Tibial artery (tissue), 4 donors: ENCODE data around the gene TNS1.
A peak's percentile ranks its signal among the peaks of the same experiment; 100 is the strongest.

Experiments
- DNase-seq, 2 donors: peaks; one replicate each; pipeline ENCODE4 v3.0.0-alpha.2; 2019
- H3K27ac ChIP-seq, 2 donors: fragments of 200-600 bp; sonication (generic) in 1 of 2; 1 replicate in 1 of 2; 2 replicates in 1 of 2; pipeline ENCODE4 v1.5.1; 2018 to 2019; ENCODE audit warnings: mild to moderate bottlenecking in 1 of 2
- H3K27me3 ChIP-seq, 2 donors: fragments of 200-600 bp; sonication (generic) in 1 of 2; one replicate each; pipeline versions ENCODE4 v1.5.1 to v1.6.0; 2016 to 2019
- H3K36me3 ChIP-seq, 3 donors: fragments of 200-600 bp; sonication (generic) in 2 of 3; one replicate each; pipeline ENCODE4 v1.5.1; 2016 to 2019; ENCODE audit warnings: mild to moderate bottlenecking in 2 of 3
- H3K4me1 ChIP-seq, 4 donors: fragments of 200-600 bp; sonication (generic) in 2 of 4; 1 replicate in 3 of 4; 2 replicates in 1 of 4; pipeline ENCODE4 v1.5.1; 2016 to 2019
- H3K4me3 ChIP-seq, 2 donors: fragments of 200-600 bp; sonication (generic) in 1 of 2; 1 replicate in 1 of 2; 2 replicates in 1 of 2; pipeline ENCODE4 v1.5.1; 2018 to 2019; ENCODE audit warnings: mild to moderate bottlenecking in 2 of 2
- H3K9me3 ChIP-seq, 3 donors: fragments of 200-600 bp; sonication (generic) in 1 of 3; one replicate each; pipeline ENCODE4 v1.5.1; 2016 to 2019
- intact Hi-C: fragments of 100-400 bp; cut with DNase I; formaldehyde crosslinking; loops from one replicate; pipeline ENCODE4 v1.15.0; 2023; ENCODE audit warnings: low total_unique reads
- TF ChIP-seq, protein P1 (sequence below), 2 experiments: fragments of 200-600 bp in 1 of 2; fragments of 450-650 bp in 1 of 2; IDR thresholded peaks; one replicate each; pipeline ENCODE4 v1.5.1; 2017 to 2019; ENCODE audit warnings: antibody characterized with exemption in 2 of 2, mild to moderate bottlenecking in 1 of 2, moderate library complexity in 1 of 2

The TNS1 gene

DNA sequence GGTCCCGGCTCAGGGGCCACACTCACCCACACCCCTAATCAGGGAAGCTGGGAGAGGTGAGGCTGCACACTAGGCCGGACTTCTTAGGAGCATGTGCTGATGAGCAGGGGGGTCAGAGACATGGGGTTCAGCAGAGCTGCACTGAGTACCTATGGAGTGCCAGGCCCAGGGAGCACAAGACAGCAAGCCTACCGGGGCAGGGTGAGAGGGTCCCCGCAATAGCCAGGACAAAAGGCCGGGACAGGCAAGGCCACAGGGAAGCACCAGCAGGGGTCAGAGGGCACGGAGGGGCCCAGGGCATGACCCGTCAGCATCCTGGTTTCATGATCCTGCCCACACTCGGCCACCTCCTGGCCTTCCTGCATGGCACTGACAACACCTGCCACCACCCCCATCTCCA lies 73.5 kb downstream of the TNS1 start:
- peaks cover 14 to 100% (median 99%) of the 10 kb centered on the region in 4 donors for H3K4me1 ChIP-seq
- intact Hi-C loops = no loop called here
- TF ChIP-seq, protein P1, sequence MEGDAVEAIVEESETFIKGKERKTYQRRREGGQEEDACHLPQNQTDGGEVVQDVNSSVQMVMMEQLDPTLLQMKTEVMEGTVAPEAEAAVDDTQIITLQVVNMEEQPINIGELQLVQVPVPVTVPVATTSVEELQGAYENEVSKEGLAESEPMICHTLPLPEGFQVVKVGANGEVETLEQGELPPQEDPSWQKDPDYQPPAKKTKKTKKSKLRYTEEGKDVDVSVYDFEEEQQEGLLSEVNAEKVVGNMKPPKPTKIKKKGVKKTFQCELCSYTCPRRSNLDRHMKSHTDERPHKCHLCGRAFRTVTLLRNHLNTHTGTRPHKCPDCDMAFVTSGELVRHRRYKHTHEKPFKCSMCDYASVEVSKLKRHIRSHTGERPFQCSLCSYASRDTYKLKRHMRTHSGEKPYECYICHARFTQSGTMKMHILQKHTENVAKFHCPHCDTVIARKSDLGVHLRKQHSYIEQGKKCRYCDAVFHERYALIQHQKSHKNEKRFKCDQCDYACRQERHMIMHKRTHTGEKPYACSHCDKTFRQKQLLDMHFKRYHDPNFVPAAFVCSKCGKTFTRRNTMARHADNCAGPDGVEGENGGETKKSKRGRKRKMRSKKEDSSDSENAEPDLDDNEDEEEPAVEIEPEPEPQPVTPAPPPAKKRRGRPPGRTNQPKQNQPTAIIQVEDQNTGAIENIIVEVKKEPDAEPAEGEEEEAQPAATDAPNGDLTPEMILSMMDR (IDR thresholded peaks at IDR 0.05) = no peak

DNA sequence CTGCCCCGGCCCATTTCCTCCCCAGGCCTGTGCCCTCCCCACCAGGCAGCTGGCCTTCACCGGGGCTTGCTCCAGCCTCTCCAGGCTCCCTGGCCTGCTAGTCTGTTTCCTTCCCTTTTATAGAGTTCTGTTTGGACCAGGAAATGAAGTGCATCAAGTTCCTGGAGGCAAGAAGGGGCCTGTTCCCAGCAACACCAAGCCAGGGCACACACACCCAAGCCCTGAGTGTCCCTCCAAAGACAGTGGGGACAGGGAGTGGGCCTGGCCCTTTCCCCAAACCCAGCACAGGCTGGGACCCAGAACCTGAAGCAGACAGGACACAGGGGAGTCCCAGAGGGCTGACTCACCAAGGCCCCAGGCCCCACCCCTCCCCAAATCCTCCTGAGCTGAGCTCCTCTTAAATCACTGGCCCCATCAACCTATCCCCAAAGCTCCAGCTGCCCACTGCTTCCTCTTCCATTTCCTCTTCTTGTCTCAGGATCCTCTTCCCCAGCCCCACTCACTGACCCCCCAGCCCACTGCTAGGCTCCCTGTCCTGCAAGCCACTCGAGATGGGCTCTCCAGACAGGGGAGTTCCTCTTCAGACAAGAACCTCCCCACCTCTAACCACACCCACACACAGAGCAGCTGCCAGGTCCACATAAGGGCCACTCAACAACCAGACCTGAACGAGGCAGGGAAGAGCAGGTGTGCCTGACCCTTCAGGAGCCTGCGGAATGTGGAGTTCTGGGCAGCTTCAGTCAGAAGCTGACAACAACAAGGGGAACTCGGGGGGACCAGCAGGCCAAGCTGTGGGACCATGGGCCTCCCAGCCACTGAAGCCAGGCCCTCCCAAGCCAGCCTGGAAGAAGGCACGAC lies 74.2 kb downstream of the TNS1 start:
- intact Hi-C loops = no loop called here
- Histone ChIP-seq H3K27ac (peak overlapping the region; percentile 95 to 98), H3K4me3 (peak overlapping the region; percentile 31 to 83), H3K36me3 (peaks cover 0 to 33% (median 16%) of the 10 kb centered on the region in 3 donors), H3K4me1 (peaks cover 14 to 100% (median 99%) of the 10 kb centered on the region in 4 donors), H3K27me3 (no peaks in the 10 kb centered on the region), H3K9me3 (no peaks in the 10 kb centered on the region)
- DNase-seq = peak in 1 of 2 donors; percentile 89
- TF ChIP-seq, protein P1 (IDR thresholded peaks at IDR 0.05) = no peak

More for the DNA sequence above, 73.5 kb downstream of the TNS1 start:
- H3K27ac ChIP-seq = peak overlapping the region; percentile 95 to 98
- H3K9me3 ChIP-seq = no peaks in the 10 kb centered on the region
- H3K36me3 ChIP-seq = peaks cover 0 to 31% (median 14%) of the 10 kb centered on the region in 3 donors
- no peaks in the 10 kb centered on the region for H3K27me3 ChIP-seq
- peak overlapping the region; percentile 31 to 83 for H3K4me3 ChIP-seq
- no peak for DNase-seq

DNA sequence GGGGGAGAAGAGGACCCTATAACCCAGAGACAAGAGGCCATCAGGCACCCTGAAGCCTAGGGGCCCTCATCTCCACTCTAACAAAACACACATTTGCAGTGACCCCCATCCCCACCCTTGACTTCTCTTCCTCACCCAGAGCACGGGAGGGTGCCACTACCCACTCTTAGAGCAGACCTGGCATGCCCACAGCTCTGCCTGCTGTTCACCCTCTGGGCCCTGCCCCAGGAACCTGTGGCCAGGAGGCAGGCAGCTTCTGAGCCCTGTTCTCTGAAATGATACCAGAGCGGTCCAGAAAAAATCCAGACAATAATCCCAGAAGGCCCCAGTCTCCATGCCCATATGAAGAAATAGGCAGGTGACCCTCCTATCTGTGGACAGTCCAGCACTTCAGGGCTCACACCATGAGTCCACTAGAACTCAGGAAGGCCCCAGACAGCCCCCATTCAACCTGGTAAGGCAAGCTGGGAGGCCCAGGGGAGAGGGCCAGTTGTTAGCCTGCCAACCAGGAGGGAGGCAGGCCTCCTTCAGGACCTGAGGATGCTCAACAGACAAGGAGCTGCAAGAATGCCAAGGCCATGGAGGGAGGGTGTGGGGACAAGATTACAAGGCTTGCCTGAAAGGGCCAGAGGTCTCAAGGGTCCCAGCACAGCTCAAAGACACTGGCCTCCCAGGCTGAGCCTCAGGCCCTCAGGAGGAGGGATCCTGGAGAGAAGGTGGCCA lies 75.0 kb downstream of the TNS1 start:
- no peak for DNase-seq
- Histone ChIP-seq H3K27ac (peak overlapping the region; percentile 95 to 98), H3K4me3 (peak overlapping the region in 1 of 2 donors; percentile 83), H3K27me3 (no peaks in the 10 kb centered on the region), H3K4me1 (peaks cover 14 to 100% (median 99%) of the 10 kb centered on the region in 4 donors), H3K9me3 (no peaks in the 10 kb centered on the region), H3K36me3 (peaks cover 0 to 32% (median 14%) of the 10 kb centered on the region in 3 donors)
- intact Hi-C loops = no loop called here
- TF ChIP-seq, protein P1 (IDR thresholded peaks at IDR 0.05) = no peak

DNA sequence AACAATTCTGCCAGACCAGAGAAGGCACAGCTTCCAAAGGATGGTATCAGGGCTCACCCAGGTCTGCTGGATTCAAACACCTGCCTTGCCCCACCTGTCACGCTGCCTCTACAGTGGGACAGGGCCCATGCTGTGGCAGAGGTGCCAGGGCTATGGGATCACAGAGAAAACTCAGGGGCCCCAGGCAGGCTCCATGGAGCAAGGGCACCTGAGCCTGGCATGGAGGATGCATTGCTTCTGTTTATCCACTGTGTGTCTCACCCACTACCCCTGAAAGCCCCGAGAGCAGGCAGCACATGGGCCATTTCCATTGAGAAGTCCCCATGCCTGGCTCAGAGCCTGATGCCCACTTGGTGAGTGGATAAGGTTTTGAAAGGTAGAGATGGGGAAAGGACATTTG lies 76.0 kb downstream of the TNS1 start:
- no peak for DNase-seq
- no peak overlapping the region for H3K4me3 ChIP-seq
- intact Hi-C loops = no loop called here
- H3K4me1 ChIP-seq = peaks cover 14 to 100% (median 99%) of the 10 kb centered on the region in 4 donors
- H3K36me3 ChIP-seq = peaks cover 0 to 25% (median 5%) of the 10 kb centered on the region in 3 donors
- H3K9me3 ChIP-seq = no peaks in the 10 kb centered on the region
- TF ChIP-seq, protein P1 (IDR thresholded peaks at IDR 0.05) = no peak
- peak overlapping the region; percentile 95 to 98 for H3K27ac ChIP-seq
- H3K27me3 ChIP-seq = no peaks in the 10 kb centered on the region

DNA sequence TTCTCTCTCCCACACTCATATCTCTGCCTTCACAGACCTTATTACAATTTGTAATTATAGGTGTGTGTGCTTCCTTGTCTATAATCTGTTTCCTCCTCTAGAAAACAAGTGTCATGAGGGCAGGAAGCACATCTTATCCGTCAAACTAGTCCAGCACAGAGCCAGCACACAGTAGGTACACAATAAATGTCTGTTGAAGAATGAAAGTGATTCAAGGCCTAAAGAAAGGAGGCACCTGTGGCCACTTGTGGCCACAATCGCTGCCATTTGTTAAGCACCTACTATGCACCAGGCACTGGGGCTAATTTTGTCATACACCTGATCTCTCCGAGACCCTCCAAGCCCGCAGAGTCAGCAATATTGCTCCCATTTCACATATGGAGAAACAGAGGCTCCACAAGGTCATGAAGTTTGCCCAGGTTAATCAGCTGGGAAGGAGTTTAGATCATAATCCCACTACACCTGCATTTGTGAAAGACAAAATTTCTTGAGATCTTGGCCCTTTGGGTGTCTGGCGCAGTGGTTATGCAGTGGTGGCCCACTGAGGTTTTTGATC lies 78.4 kb downstream of the TNS1 start:
- no peak for DNase-seq
- Histone ChIP-seq H3K4me3 (peak overlapping the region in 1 of 2 donors; percentile 44), H3K27ac (peak overlapping the region; percentile 95 to 98), H3K4me1 (peaks cover 17 to 100% (median 99%) of the 10 kb centered on the region in 4 donors), H3K36me3 (peaks cover 6 to 28% (median 8%) of the 10 kb centered on the region in 3 donors), H3K27me3 (no peaks in the 10 kb centered on the region), H3K9me3 (no peaks in the 10 kb centered on the region)
- TF ChIP-seq, protein P1 (IDR thresholded peaks at IDR 0.05) = no peak
- intact Hi-C loops = no loop called here
